Right forelimb (tissue), 1 donor: ENCODE data around the gene B4GALT6.

ENCODE experiments used
- DNase-seq: peaks from one replicate; pipeline ENCODE4 v3.0.0-alpha.2; 2018

Gene B4GALT6

GRCh38 chr18:31658670-31659575 is 25.5 kb downstream of the B4GALT6 start:
- DNase-seq: no peak

- no peak for DNase-seq
Observed at GRCh38 chr18:31657823-31658669, 26.3 kb downstream of the B4GALT6 start.

GRCh38 chr18:31656754-31657153 is 27.6 kb downstream of the B4GALT6 start:
- DNase-seq: no peak

GRCh38 chr18:31655354-31655753 is 29.0 kb downstream of the B4GALT6 start:
- no peak for DNase-seq

GRCh38 chr18:31652877-31653276 is 31.5 kb downstream of the B4GALT6 start:
- no peak for DNase-seq

- no peak for DNase-seq
Observed at GRCh38 chr18:31652357-31652756, 32.0 kb downstream of the B4GALT6 start.

GRCh38 chr18:31651369-31651768 is 33.0 kb downstream of the B4GALT6 start:
- no peak for DNase-seq

- no peak for DNase-seq
Observed at GRCh38 chr18:31649978-31650719, 34.2 kb downstream of the B4GALT6 start.

- DNase-seq: no peak
Observed at GRCh38 chr18:31649449-31649848, 34.9 kb downstream of the B4GALT6 start.

- no peak for DNase-seq
Observed at GRCh38 chr18:31648966-31649429, 35.4 kb downstream of the B4GALT6 start.

- no peak for DNase-seq
Observed at GRCh38 chr18:31648458-31648857, 35.9 kb downstream of the B4GALT6 start.

- no peak for DNase-seq
Observed at GRCh38 chr18:31647127-31647753, 37.1 kb downstream of the B4GALT6 start.

GRCh38 chr18:31646332-31647126 is 37.9 kb downstream of the B4GALT6 start:
- DNase-seq: no peak

GRCh38 chr18:31645411-31645810 is 39.0 kb downstream of the B4GALT6 start:
- DNase-seq: no peak

GRCh38 chr18:31643003-31643402 is 41.4 kb downstream of the B4GALT6 start:
- no peak for DNase-seq

- no peak for DNase-seq
Observed at GRCh38 chr18:31637445-31637844, 46.9 kb downstream of the B4GALT6 start.

- no peak for DNase-seq
Observed at GRCh38 chr18:31636387-31636786, 48.0 kb downstream of the B4GALT6 start.

- no peak for DNase-seq
Observed at GRCh38 chr18:31634331-31634713, 50.1 kb downstream of the B4GALT6 start.

- no peak for DNase-seq
Observed at GRCh38 chr18:31633392-31634330, 50.7 kb downstream of the B4GALT6 start.

- DNase-seq: no peak
Observed at GRCh38 chr18:31632356-31632755, 52.0 kb downstream of the B4GALT6 start.
